ENCODE measurements around the gene PANK2. TPM values are rescaled to one million over a fixed set of nuclear protein-coding genes. Genes with fewer than 3 reads are reported as not detected.
"Not testable (repeated sequence)": the region's sequence is repeated elsewhere in the genome, so short reads cannot be mapped to it uniquely, and the experiment has no call there.

PANK2 gene
- total and polyA plus RNA-seq, 4 donors: 24.6 to 46.2 (median 34.4) TPM

- no peak overlapping the region for H3K9ac ChIP-seq (ENCODE audit: insufficient read depth in 1 of 2, low read length in 2 of 2)
- no peaks in the 10 kb centered on the region for H3K9me3 ChIP-seq (ENCODE audit: control insufficient read depth in 4 of 4, insufficient read depth in 3 of 4, low read length in 3 of 4)
- DNase-seq (no peak), ATAC-seq (ENCODE audit: insufficient read depth, low FRiP score) (no peak)
- no peaks in the 10 kb centered on the region for H3K4me1 ChIP-seq (ENCODE audit: control insufficient read depth in 5 of 5, insufficient read depth in 5 of 5, low read length in 5 of 5)
- peaks cover 7 to 16% (median 10%) of the 10 kb centered on the region in 4 donors for H3K36me3 ChIP-seq (ENCODE audit: control insufficient read depth in 4 of 4, insufficient read depth in 4 of 4, low read length in 4 of 4)
- no peak overlapping the region for H3K4me3 ChIP-seq
- no peak for TF ChIP-seq CTCF (IDR thresholded peaks at IDR 0.05; ENCODE audit: control extremely low read depth, extremely low read depth)
- no peaks in the 10 kb centered on the region for H3K27me3 ChIP-seq (ENCODE audit: control insufficient read depth in 3 of 3, insufficient read depth in 3 of 3, low read length in 2 of 3)
- H3K27ac ChIP-seq (ENCODE audit: low read depth in 1 of 2, low read length in 1 of 2): no peak overlapping the region
These were observed 12.5 kb upstream of the PANK2 start for GRCh38 chr20:3876676-3877075.

GRCh38 chr20:3878921-3879274 is 10.3 kb upstream of the PANK2 start:
- H3K27ac ChIP-seq (ENCODE audit: low read depth in 1 of 2, low read length in 1 of 2): not testable (repeated sequence)

GRCh38 chr20:3885715-3886114 is 3.5 kb upstream of the PANK2 start:
- no peak overlapping the region for H3K9ac ChIP-seq (ENCODE audit: insufficient read depth in 1 of 2, low read length in 2 of 2)
- H3K36me3 ChIP-seq (ENCODE audit: control insufficient read depth in 4 of 4, insufficient read depth in 4 of 4, low read length in 4 of 4): peaks cover 0 to 3% (median 0%) of the 10 kb centered on the region in 4 donors
- 88 to 94% methylated on average over 3 of the region's 3 CpGs for WGBS, 2 donors
- no peak for TF ChIP-seq CTCF (IDR thresholded peaks at IDR 0.05; ENCODE audit: control extremely low read depth, extremely low read depth)
- H3K4me1 ChIP-seq (ENCODE audit: control insufficient read depth in 5 of 5, insufficient read depth in 5 of 5, low read length in 5 of 5): peaks cover 4 to 10% (median 5%) of the 10 kb centered on the region in 5 donors
- DNase-seq (no peak), ATAC-seq (ENCODE audit: insufficient read depth, low FRiP score) (no peak)
- no peak overlapping the region for H3K27ac ChIP-seq (ENCODE audit: low read depth in 1 of 2, low read length in 1 of 2)
- no peaks in the 10 kb centered on the region for H3K27me3 ChIP-seq (ENCODE audit: control insufficient read depth in 3 of 3, insufficient read depth in 3 of 3, low read length in 2 of 3)
- H3K9me3 ChIP-seq (ENCODE audit: control insufficient read depth in 4 of 4, insufficient read depth in 3 of 4, low read length in 3 of 4): no peaks in the 10 kb centered on the region
- no peak overlapping the region for H3K4me3 ChIP-seq

More at GRCh38 chr20:3878921-3879274, 10.3 kb upstream of the PANK2 start:
- not testable (repeated sequence) for H3K4me1 ChIP-seq (ENCODE audit: control insufficient read depth in 5 of 5, insufficient read depth in 5 of 5, low read length in 5 of 5); H3K9me3 ChIP-seq (ENCODE audit: control insufficient read depth in 4 of 4, insufficient read depth in 3 of 4, low read length in 3 of 4); H3K27me3 ChIP-seq (ENCODE audit: control insufficient read depth in 3 of 3, insufficient read depth in 3 of 3, low read length in 2 of 3); ATAC-seq (ENCODE audit: insufficient read depth, low FRiP score); H3K36me3 ChIP-seq (ENCODE audit: control insufficient read depth in 4 of 4, insufficient read depth in 4 of 4, low read length in 4 of 4); H3K9ac ChIP-seq (ENCODE audit: insufficient read depth in 1 of 2, low read length in 2 of 2); DNase-seq; H3K4me3 ChIP-seq
- 91 to 96% methylated on average over 4 of the region's 4 CpGs for WGBS, 2 donors

GRCh38 chr20:3887876-3888620 is 1.1 kb upstream of the PANK2 start:
- H3K36me3 ChIP-seq (ENCODE audit: control insufficient read depth in 4 of 4, insufficient read depth in 4 of 4, low read length in 4 of 4): peaks cover 0 to 7% (median 2%) of the 10 kb centered on the region in 4 donors

More at GRCh38 chr20:3887876-3888620, 1.1 kb upstream of the PANK2 start:
- no peak for ATAC-seq (ENCODE audit: insufficient read depth, low FRiP score)
- Histone ChIP-seq H3K27me3 (ENCODE audit: control insufficient read depth in 3 of 3, insufficient read depth in 3 of 3, low read length in 2 of 3) (no peaks in the 10 kb centered on the region), H3K27ac (ENCODE audit: low read depth in 1 of 2, low read length in 1 of 2) (peak overlapping the region; percentile 89 to 90), H3K4me3 (peak overlapping the region; percentile 85), H3K9ac (ENCODE audit: insufficient read depth in 1 of 2, low read length in 2 of 2) (peak overlapping the region; percentile 16 to 85), H3K9me3 (ENCODE audit: control insufficient read depth in 4 of 4, insufficient read depth in 3 of 4, low read length in 3 of 4) (no peaks in the 10 kb centered on the region), H3K4me1 (ENCODE audit: control insufficient read depth in 5 of 5, insufficient read depth in 5 of 5, low read length in 5 of 5) (peaks cover 7 to 31% (median 15%) of the 10 kb centered on the region in 5 donors)
- TF ChIP-seq CTCF (IDR thresholded peaks at IDR 0.05; ENCODE audit: control extremely low read depth, extremely low read depth): no peak
- peak in 1 of 3 donors; percentile 31 for DNase-seq
- WGBS, 2 donors: 19% methylated on average over 15 of the region's 15 CpGs
